IMR-90 (cell line): ENCODE data around the gene HIVEP3. TPM values are rescaled to one million over a fixed set of nuclear protein-coding genes. Genes with fewer than 3 reads are reported as not detected.

Source experiments
- ATAC-seq: fragments of 200-7000 bp; cut with Tn5 transposase; 2 replicates; pipeline ENCODE4 v1.9.1; 2020; ENCODE audit warnings: low read depth, mild to moderate bottlenecking, moderate library complexity
- BruUV-seq: library from RNA; stranded (reverse); fragments of 400-500 nt; replicated peaks from 2 replicates; lab custom pipeline; 2021; lab: Mats Ljungman, UMichigan
- CTCF ChIA-PET: fragments of 300-600 bp; formaldehyde crosslinking; extraction: SDS; loops from one replicate; lab custom pipeline; 2021; ENCODE audit warnings: antibody characterized with exemption; lab: Yijun Ruan, JAX
- POLR2A ChIA-PET: fragments of 300-600 bp; sonication (Branson Sonifier 250); formaldehyde crosslinking; loops from one replicate; lab custom pipeline; 2022; ENCODE audit warnings: antibody characterized with exemption; ENCODE audit not compliant: unreplicated experiment; lab: Charles Lee
- DNase-seq: peaks from one replicate; pipeline ENCODE4 v3.0.0; 2013
- H2AFZ ChIP-seq: replicated peaks from 2 replicates; pipeline ENCODE3; 2013; ENCODE audit warnings: low read length, mild to moderate bottlenecking; ENCODE audit not compliant: poor library complexity
- H2AK5ac ChIP-seq: 2 replicates; pipeline ENCODE4 v1.6.1; 2013; ENCODE audit warnings: low read depth, low read length, inconsistent platforms
- H2AK9ac ChIP-seq: replicated peaks from 2 replicates; pipeline ENCODE3; 2013; ENCODE audit warnings: mild to moderate bottlenecking, low read depth, low read length, moderate library complexity; ENCODE audit not compliant: poor library complexity
- H2BK120ac ChIP-seq: 2 replicates; pipeline ENCODE4 v1.6.1; 2013; ENCODE audit warnings: low read depth, low read length, inconsistent platforms
- H2BK15ac ChIP-seq: 3 replicates; pipeline ENCODE4 v1.6.1; 2013; ENCODE audit warnings: low read depth, low read length, inconsistent platforms
- H2BK20ac ChIP-seq: 2 replicates; pipeline ENCODE4 v1.6.1; 2013; ENCODE audit warnings: low read depth, mild to moderate bottlenecking, inconsistent platforms, low read length, moderate library complexity
- H2BK5ac ChIP-seq: 2 replicates; pipeline ENCODE4 v1.6.1; 2013; ENCODE audit warnings: mild to moderate bottlenecking, low read depth, low read length, inconsistent platforms; ENCODE audit not compliant: poor library complexity, severe bottlenecking
- H3K14ac ChIP-seq: replicated peaks from 2 replicates; pipeline ENCODE4 v1.6.1; 2013; ENCODE audit warnings: low read depth, low read length, inconsistent platforms
- H3K18ac ChIP-seq: 2 replicates; pipeline ENCODE4 v1.6.1; 2013; ENCODE audit warnings: low read depth, low read length, control low read depth
- H3K23ac ChIP-seq: 2 replicates; pipeline ENCODE4 v1.6.1; 2013; ENCODE audit warnings: low read depth, low read length, inconsistent platforms
- H3K27ac ChIP-seq: 2 replicates; pipeline ENCODE4 v1.5.1; 2013; ENCODE audit warnings: mild to moderate bottlenecking, control low read depth, low read length; ENCODE audit not compliant: insufficient read depth
- H3K27me3 ChIP-seq: 2 replicates; pipeline ENCODE4 v1.6.1; 2013; ENCODE audit warnings: low read length; ENCODE audit not compliant: control insufficient read depth, insufficient read depth
- H3K36me3 ChIP-seq: 2 replicates; pipeline ENCODE4 v1.6.1; 2013; ENCODE audit warnings: low read length, mixed read lengths; ENCODE audit not compliant: control insufficient read depth, insufficient read depth
- H3K4ac ChIP-seq: 2 replicates; pipeline ENCODE4 v1.6.1; 2013; ENCODE audit warnings: low read depth, low read length, inconsistent platforms
- H3K4me1 ChIP-seq: 2 replicates; pipeline ENCODE4 v1.6.1; 2013; ENCODE audit warnings: low read length, mixed read lengths; ENCODE audit not compliant: control insufficient read depth, insufficient read depth
- H3K4me2 ChIP-seq: 2 replicates; pipeline ENCODE4 v1.6.1; 2013; ENCODE audit warnings: low read depth, mild to moderate bottlenecking, control low read depth, low read length, moderate library complexity
- H3K4me3 ChIP-seq: 2 replicates; pipeline ENCODE4 v1.5.1; 2013; ENCODE audit warnings: low read depth, mild to moderate bottlenecking, control low read depth, low read length, moderate library complexity; ENCODE audit not compliant: insufficient read depth
- H3K56ac ChIP-seq: 2 replicates; pipeline ENCODE4 v1.6.1; 2013; ENCODE audit warnings: low read length, inconsistent platforms; ENCODE audit not compliant: insufficient read depth; ENCODE audit errors: extremely low read depth
- H3K79me1 ChIP-seq, 2 experiments: 2 replicates each; pipeline ENCODE4 v1.6.1; 2013; ENCODE audit warnings: low read length in 2 of 2, inconsistent platforms in 1 of 2, low read depth in 1 of 2
- H3K9ac ChIP-seq: 2 replicates; pipeline ENCODE4 v1.6.1; 2013; ENCODE audit warnings: low read depth, low read length, control low read depth
- H3K9me1 ChIP-seq: 2 replicates; pipeline ENCODE4 v1.6.1; 2013; ENCODE audit warnings: low read length, inconsistent platforms; ENCODE audit not compliant: insufficient read depth
- H3K9me3 ChIP-seq: 2 replicates; pipeline ENCODE4 v1.6.1; 2013; ENCODE audit warnings: low read length; ENCODE audit not compliant: control insufficient read depth, insufficient read depth
- H4K20me1 ChIP-seq: 2 replicates; pipeline ENCODE4 v1.6.1; 2013; ENCODE audit warnings: low read length, inconsistent platforms; ENCODE audit not compliant: insufficient read depth
- H4K5ac ChIP-seq: 2 replicates; pipeline ENCODE4 v1.6.1; 2013; ENCODE audit warnings: mild to moderate bottlenecking, low read depth, low read length, control low read depth
- H4K8ac ChIP-seq, 2 experiments: 2 replicates each; pipeline ENCODE4 v1.6.1; 2013; ENCODE audit warnings: low read depth in 2 of 2, low read length in 2 of 2, control low read depth in 1 of 2, inconsistent platforms in 1 of 2
- H4K91ac ChIP-seq: 2 replicates; pipeline ENCODE4 v1.6.1; 2013; ENCODE audit warnings: low read depth, low read length, inconsistent platforms; ENCODE audit not compliant: insufficient read depth
- BHLHE40 ChIP-seq: fragments of 150-350 bp; IDR thresholded peaks from 2 replicates; pipeline ENCODE4 v1.6.1; 2016; ENCODE audit warnings: mild to moderate bottlenecking, low read depth, low read length
- CEBPB ChIP-seq: IDR thresholded peaks from 2 replicates; pipeline ENCODE4 v1.6.1; 2012; ENCODE audit warnings: low read depth, low read length, improper control_type of control experiment
- CHD1 ChIP-seq: IDR thresholded peaks from 2 replicates; pipeline ENCODE4 v1.6.1; 2012; ENCODE audit warnings: low read depth, low read length, improper control_type of control experiment
- CTCF ChIP-seq: conservative IDR thresholded peaks from 2 replicates; pipeline ENCODE4 v1.5.1; 2012; ENCODE audit warnings: mild to moderate bottlenecking, low read depth, low read length, improper control_type of control experiment
- FOS ChIP-seq: fragments of 150-350 bp; IDR thresholded peaks from 2 replicates; pipeline ENCODE4 v1.6.1; 2016; ENCODE audit warnings: low read depth, low read length
- MAFK ChIP-seq: IDR thresholded peaks from 2 replicates; pipeline ENCODE4 v1.6.1; 2012; ENCODE audit warnings: low read depth, low read length, improper control_type of control experiment
- MAZ ChIP-seq: IDR thresholded peaks from 2 replicates; pipeline ENCODE4 v1.6.1; 2012; ENCODE audit warnings: low read depth, mild to moderate bottlenecking, low read length, improper control_type of control experiment, moderate library complexity, borderline replicate concordance
- MXI1 ChIP-seq: IDR thresholded peaks from 2 replicates; pipeline ENCODE4 v1.6.1; 2012; ENCODE audit warnings: low read depth, mild to moderate bottlenecking, low read length, moderate library complexity, borderline replicate concordance
- NFE2L2 ChIP-seq: fragments of 150-350 bp; IDR thresholded peaks from 2 replicates; pipeline ENCODE4 v1.6.1; 2016; ENCODE audit warnings: low read depth, mild to moderate bottlenecking, low read length
- POLR2A ChIP-seq: IDR thresholded peaks from 2 replicates; pipeline ENCODE4 v1.6.1; 2012; ENCODE audit warnings: mild to moderate bottlenecking, low read depth, low read length
- RAD21 ChIP-seq: IDR thresholded peaks from 2 replicates; pipeline ENCODE4 v1.6.1; 2012; ENCODE audit warnings: low read length, improper control_type of control experiment
- RCOR1 ChIP-seq: IDR thresholded peaks from 2 replicates; pipeline ENCODE4 v1.6.1; 2012; ENCODE audit warnings: mild to moderate bottlenecking, low read length, improper control_type of control experiment; ENCODE audit not compliant: insufficient replicate concordance
- RFX5 ChIP-seq: IDR thresholded peaks from 2 replicates; pipeline ENCODE4 v1.8.0; 2012; ENCODE audit warnings: low read depth, mild to moderate bottlenecking, low read length, moderate library complexity
- SMC3 ChIP-seq: fragments of 150-350 bp; IDR thresholded peaks from 2 replicates; pipeline ENCODE4 v1.6.1; 2016; ENCODE audit warnings: low read depth, mild to moderate bottlenecking, antibody characterized with exemption, low read length, moderate library complexity
- USF2 ChIP-seq: fragments of 150-350 bp; IDR thresholded peaks from 2 replicates; pipeline ENCODE4 v1.6.1; 2017; ENCODE audit warnings: mild to moderate bottlenecking, antibody characterized with exemption, low read length, low read depth
- WGBS, 2 experiments: methylation state at CpG; one replicate each; pipeline versions ENCODE4 v1.1.5 to v1.1.7; 2013; ENCODE audit warnings: missing lambda C conversion rate in 2 of 2; ENCODE audit not compliant: insufficient read length in 1 of 2; ENCODE audit errors: extremely low coverage in 2 of 2; 5-methylcytosine and 5-hydroxymethylcytosine counted together
- dilution Hi-C: fragments of 300-500 bp; cut with HindIII; formaldehyde crosslinking; loops from one replicate; pipeline ENCODE4 v1.14.3; 2018; ENCODE audit warnings: low sequenced_read_pairs; ENCODE audit not compliant: unreplicated experiment
- in situ Hi-C: fragments of 300-500 bp; cut with MboI; formaldehyde crosslinking; loops from 3 replicates; pipeline ENCODE4 v1.14.3; 2019; ENCODE audit warnings: low sequenced_read_pairs, inconsistent platforms, mixed read lengths
- intact Hi-C: fragments of 100-400 bp; cut with micrococcal nuclease; formaldehyde crosslinking; loops from 2 replicates; pipeline ENCODE4 v1.10.0; 2022
- polyA plus RNA-seq, 3 experiments: library from polyadenylated mRNA; depleted of rRNA; stranded (reverse); fragments of >200 nt; gene quantifications; 2 replicates each; pipeline ENCODE4 v1.2.3, GENCODE V29; 2012; ENCODE audit warnings: low replicate concordance in 1 of 3
- total RNA-seq: library from RNA; depleted of rRNA; stranded (reverse); fragments of >200 nt; gene quantifications from 2 replicates; pipeline ENCODE4 v1.2.3, GENCODE V29; 2012
- TF ChIP-seq, protein P1 (sequence below): fragments of 150-350 bp; IDR thresholded peaks from 2 replicates; pipeline ENCODE4 v1.6.1; 2016; ENCODE audit warnings: low read depth, mild to moderate bottlenecking, low read length, moderate library complexity, borderline replicate concordance

HIVEP3 gene
- total and polyA plus RNA-seq, 2 of the 4 experiments (the other 2 are of a cell fraction): 1.4 to 4.0 TPM

DNA sequence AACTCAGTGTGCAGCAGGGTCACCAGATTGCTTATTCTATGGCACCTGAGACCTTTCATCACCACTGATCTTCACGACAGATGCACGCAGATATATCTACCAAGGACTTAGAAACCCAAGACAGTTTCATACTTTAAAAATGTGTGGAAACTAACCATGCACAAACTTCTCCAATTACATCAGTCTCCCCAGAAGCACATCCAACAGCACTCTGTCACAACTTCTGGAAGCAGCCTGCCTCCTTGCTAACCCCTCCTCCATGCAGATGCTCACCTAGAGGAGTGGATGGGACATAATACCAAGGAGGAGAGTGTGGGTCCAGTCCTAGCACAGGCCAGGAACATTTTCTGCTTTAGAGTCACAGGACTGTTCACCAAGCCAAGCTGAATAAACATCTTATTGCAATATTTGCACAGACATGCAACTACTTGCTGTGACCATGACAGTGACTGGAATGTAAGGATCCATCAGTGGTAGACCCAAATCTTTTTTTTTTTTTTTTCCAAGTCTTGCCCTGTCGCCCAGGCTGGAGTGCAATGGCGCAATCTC, 69.4 kb downstream of the HIVEP3 start:
- Histone ChIP-seq H3K4me2 (no peak overlapping the region), H3K9me3 (no peaks in the 10 kb centered on the region), H2BK5ac (no peak overlapping the region), H3K56ac (no peak overlapping the region), H3K79me1 (no peaks in the 10 kb centered on the region), H2BK15ac (no peak overlapping the region), H2AFZ (no peak overlapping the region), H3K9ac (no peak overlapping the region), H4K5ac (no peak overlapping the region), H2BK20ac (no peak overlapping the region), H3K36me3 (no peaks in the 10 kb centered on the region), H3K27ac (no peak overlapping the region), H4K91ac (no peak overlapping the region), H2BK120ac (no peak overlapping the region), H3K14ac (no peak overlapping the region), H4K20me1 (no peaks in the 10 kb centered on the region), H3K4me3 (no peak overlapping the region), H3K23ac (no peak overlapping the region), H3K18ac (no peak overlapping the region), H2AK9ac (no peak overlapping the region), H4K8ac (no peak overlapping the region), H2AK5ac (no peak overlapping the region), H3K4me1 (peaks cover 10% of the 10 kb centered on the region), H3K9me1 (peaks cover 7% of the 10 kb centered on the region; the same call in 1 of the 2 replicates), H3K27me3 (no peaks in the 10 kb centered on the region; the same call in 1 of the 2 replicates), H3K4ac (no peak overlapping the region)
- dilution Hi-C loops: no loop called here
- in situ Hi-C loops: no loop called here
- no peak for TF ChIP-seq POLR2A
- TF ChIP-seq RCOR1: no peak
- no peak for TF ChIP-seq SMC3
- TF ChIP-seq MAZ: no peak
- no peak for TF ChIP-seq RAD21
- no peak for TF ChIP-seq CTCF
- TF ChIP-seq CEBPB: no peak
- no peak for TF ChIP-seq NFE2L2
- TF ChIP-seq USF2: no peak
- TF ChIP-seq BHLHE40: no peak
- no peak for TF ChIP-seq MAFK
- TF ChIP-seq, protein P1, sequence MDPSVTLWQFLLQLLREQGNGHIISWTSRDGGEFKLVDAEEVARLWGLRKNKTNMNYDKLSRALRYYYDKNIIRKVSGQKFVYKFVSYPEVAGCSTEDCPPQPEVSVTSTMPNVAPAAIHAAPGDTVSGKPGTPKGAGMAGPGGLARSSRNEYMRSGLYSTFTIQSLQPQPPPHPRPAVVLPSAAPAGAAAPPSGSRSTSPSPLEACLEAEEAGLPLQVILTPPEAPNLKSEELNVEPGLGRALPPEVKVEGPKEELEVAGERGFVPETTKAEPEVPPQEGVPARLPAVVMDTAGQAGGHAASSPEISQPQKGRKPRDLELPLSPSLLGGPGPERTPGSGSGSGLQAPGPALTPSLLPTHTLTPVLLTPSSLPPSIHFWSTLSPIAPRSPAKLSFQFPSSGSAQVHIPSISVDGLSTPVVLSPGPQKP: no peak
- TF ChIP-seq FOS: no peak
- TF ChIP-seq CHD1: no peak
- TF ChIP-seq MXI1: no peak
- TF ChIP-seq RFX5: no peak
- no CpG with 5 or more reads among the region's 4 CpGs for WGBS, 2 experiments
- ATAC-seq: peak; percentile 10; the same call in 1 of the 2 replicates
- intact Hi-C loops: no loop called here
- BruUV-seq: no TSS peak
- ChIA-PET POLR2A (no interaction called here), CTCF (interaction anchor here (0.6 kb wide), 1 partner anchor 37 kb away, joined by 3 read pairs; no protein-coding TSS in a partner anchor)
- DNase-seq: peak; percentile 43
